ENCODE measurements around the gene GIMAP5.

The GIMAP5 gene

DNA sequence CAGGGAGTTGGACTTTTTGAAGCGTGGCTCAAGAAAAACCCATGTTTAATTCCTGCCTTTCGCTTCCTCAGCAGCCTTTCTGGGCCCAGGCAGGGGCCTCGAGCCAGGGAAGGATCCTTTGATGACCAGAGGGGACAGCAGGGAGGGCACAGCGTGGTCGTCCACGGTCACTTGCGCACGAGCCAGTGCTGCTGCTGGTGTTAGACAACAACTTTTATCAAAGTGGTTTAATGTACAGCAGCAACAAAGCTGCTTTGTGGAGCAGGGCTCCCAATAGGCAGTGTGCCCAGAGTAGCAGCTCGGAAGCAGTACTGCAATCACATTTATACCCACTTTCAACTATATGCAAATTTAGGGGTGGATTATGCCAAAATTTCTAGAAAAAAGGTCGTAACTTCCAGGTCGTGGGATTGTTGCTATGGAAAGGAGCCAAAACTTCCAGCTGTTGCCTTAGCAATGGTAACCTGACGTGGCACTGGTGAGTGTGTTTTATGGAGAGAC, 14.7 kb upstream of the GIMAP5 start:
- no peak overlapping the region for H3K27ac ChIP-seq
- no peaks in the 10 kb centered on the region for H3K79me2 ChIP-seq (ENCODE audit: insufficient read depth, low read depth)
- H3K27me3 ChIP-seq (ENCODE audit: insufficient read depth, low read depth): no peaks in the 10 kb centered on the region
- H3K4me3 ChIP-seq (IDR thresholded peaks at IDR 0.05; ENCODE audit: insufficient read depth, low read depth, low read length): no peak overlapping the region
- no peak overlapping the region for H3K4me2 ChIP-seq
- H4K20me1 ChIP-seq (ENCODE audit: insufficient read depth): no peaks in the 10 kb centered on the region
- H3K4me1 ChIP-seq (ENCODE audit: low read depth, poor library complexity, severe bottlenecking): no peaks in the 10 kb centered on the region
- H3K9ac ChIP-seq: no peak overlapping the region
- H2AFZ ChIP-seq (ENCODE audit: low read depth): no peak overlapping the region
- H3K36me3 ChIP-seq (ENCODE audit: insufficient read depth): no peaks in the 10 kb centered on the region
- TF ChIP-seq, protein P1, sequence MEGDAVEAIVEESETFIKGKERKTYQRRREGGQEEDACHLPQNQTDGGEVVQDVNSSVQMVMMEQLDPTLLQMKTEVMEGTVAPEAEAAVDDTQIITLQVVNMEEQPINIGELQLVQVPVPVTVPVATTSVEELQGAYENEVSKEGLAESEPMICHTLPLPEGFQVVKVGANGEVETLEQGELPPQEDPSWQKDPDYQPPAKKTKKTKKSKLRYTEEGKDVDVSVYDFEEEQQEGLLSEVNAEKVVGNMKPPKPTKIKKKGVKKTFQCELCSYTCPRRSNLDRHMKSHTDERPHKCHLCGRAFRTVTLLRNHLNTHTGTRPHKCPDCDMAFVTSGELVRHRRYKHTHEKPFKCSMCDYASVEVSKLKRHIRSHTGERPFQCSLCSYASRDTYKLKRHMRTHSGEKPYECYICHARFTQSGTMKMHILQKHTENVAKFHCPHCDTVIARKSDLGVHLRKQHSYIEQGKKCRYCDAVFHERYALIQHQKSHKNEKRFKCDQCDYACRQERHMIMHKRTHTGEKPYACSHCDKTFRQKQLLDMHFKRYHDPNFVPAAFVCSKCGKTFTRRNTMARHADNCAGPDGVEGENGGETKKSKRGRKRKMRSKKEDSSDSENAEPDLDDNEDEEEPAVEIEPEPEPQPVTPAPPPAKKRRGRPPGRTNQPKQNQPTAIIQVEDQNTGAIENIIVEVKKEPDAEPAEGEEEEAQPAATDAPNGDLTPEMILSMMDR (conservative IDR thresholded peaks at IDR 0.05; ENCODE audit: low read depth, low read length): no peak

DNA sequence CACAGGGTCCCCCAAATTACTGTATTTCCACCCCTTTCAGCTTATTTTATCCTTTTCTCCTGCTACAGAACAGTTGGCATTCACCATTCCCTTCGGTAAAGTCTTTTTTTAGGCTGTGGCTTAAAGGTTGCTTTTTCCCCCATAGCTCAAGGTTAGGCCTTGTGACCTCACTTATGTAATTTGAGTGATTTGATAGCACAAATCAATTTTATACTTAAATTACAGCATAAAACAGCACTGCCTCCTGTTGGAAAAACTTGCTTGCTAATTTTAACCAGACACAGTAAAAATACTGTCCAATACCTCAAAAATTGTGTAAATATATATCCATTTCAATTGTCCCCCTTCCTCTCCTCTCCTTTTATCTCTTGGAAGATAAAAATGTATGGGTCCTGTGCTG, 13.8 kb upstream of the GIMAP5 start:
- H2AFZ ChIP-seq (ENCODE audit: low read depth): no peak overlapping the region
- H3K79me2 ChIP-seq (ENCODE audit: insufficient read depth, low read depth): no peaks in the 10 kb centered on the region
- no peaks in the 10 kb centered on the region for H4K20me1 ChIP-seq (ENCODE audit: insufficient read depth)
- no peak overlapping the region for H3K27ac ChIP-seq
- H3K27me3 ChIP-seq (ENCODE audit: insufficient read depth, low read depth): no peaks in the 10 kb centered on the region
- no peaks in the 10 kb centered on the region for H3K36me3 ChIP-seq (ENCODE audit: insufficient read depth)
- TF ChIP-seq, protein P1 (conservative IDR thresholded peaks at IDR 0.05; ENCODE audit: low read depth, low read length): no peak
- H3K4me2 ChIP-seq: no peak overlapping the region
- H3K9ac ChIP-seq: no peak overlapping the region
- no peak overlapping the region for H3K4me3 ChIP-seq (IDR thresholded peaks at IDR 0.05; ENCODE audit: insufficient read depth, low read depth, low read length)
- H3K4me1 ChIP-seq (ENCODE audit: low read depth, poor library complexity, severe bottlenecking): no peaks in the 10 kb centered on the region

DNA sequence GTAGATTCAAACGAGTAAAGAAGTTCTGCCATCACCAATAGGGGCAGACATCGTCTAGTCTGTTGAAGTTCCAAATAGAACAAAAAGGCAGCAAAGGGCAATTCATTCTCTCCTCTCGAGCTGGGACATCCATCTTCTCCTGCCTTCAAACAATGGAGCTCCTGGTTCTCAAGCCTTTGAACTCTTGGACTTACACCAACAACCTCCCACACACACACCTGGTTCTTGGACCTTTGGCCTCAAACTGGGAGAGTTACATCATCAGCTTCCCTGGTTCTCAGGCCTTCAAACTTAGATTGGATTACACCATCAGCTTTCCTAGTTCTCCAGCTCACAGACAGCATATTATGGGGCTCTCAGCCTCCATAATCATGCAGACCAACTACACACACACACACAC, 9.8 kb upstream of the GIMAP5 start:
- no peak overlapping the region for H3K4me2 ChIP-seq
- H3K9ac ChIP-seq: no peak overlapping the region
- H2AFZ ChIP-seq (ENCODE audit: low read depth): no peak overlapping the region
- TF ChIP-seq, protein P1 (conservative IDR thresholded peaks at IDR 0.05; ENCODE audit: low read depth, low read length): no peak
- H3K4me3 ChIP-seq (IDR thresholded peaks at IDR 0.05; ENCODE audit: insufficient read depth, low read depth, low read length): no peak overlapping the region
- no peaks in the 10 kb centered on the region for H4K20me1 ChIP-seq (ENCODE audit: insufficient read depth)
- H3K27me3 ChIP-seq (ENCODE audit: insufficient read depth, low read depth): no peaks in the 10 kb centered on the region
- no peak overlapping the region for H3K27ac ChIP-seq
- H3K79me2 ChIP-seq (ENCODE audit: insufficient read depth, low read depth): no peaks in the 10 kb centered on the region
- H3K4me1 ChIP-seq (ENCODE audit: low read depth, poor library complexity, severe bottlenecking): no peaks in the 10 kb centered on the region
- H3K36me3 ChIP-seq (ENCODE audit: insufficient read depth): no peaks in the 10 kb centered on the region

DNA sequence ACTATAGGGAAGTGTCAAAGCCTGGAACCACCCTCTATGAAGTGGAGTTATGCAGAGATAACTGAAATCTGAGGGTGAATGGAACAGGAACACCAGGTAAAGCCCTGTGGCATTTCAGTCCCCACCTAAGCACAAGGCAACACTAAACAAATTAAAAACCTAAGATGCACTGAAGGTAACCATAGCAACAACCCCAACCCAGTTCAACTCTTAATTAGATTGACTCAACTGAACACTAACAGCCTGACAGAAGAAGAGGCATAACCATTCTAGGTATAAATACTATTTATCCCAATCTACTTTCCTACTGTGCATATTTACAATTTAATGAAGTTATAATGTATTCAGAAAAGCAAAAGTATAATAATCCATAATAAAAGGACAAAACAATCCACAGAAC, 9.2 kb upstream of the GIMAP5 start:
- Histone ChIP-seq H3K9ac (no peak overlapping the region), H2AFZ (ENCODE audit: low read depth) (no peak overlapping the region), H3K27ac (no peak overlapping the region), H3K27me3 (ENCODE audit: insufficient read depth, low read depth) (no peaks in the 10 kb centered on the region), H3K4me2 (no peak overlapping the region), H4K20me1 (ENCODE audit: insufficient read depth) (no peaks in the 10 kb centered on the region), H3K79me2 (ENCODE audit: insufficient read depth, low read depth) (no peaks in the 10 kb centered on the region), H3K4me1 (ENCODE audit: low read depth, poor library complexity, severe bottlenecking) (no peaks in the 10 kb centered on the region), H3K36me3 (ENCODE audit: insufficient read depth) (no peaks in the 10 kb centered on the region), H3K4me3 (IDR thresholded peaks at IDR 0.05; ENCODE audit: insufficient read depth, low read depth, low read length) (no peak overlapping the region)
- TF ChIP-seq, protein P1 (conservative IDR thresholded peaks at IDR 0.05; ENCODE audit: low read depth, low read length): no peak

Data from KMS-11 (cell line).